Activated CD4-positive, alpha-beta memory T cell treated with anti-CD3 and anti-CD28 coated beads for 36 hours (primary cell): Measurements from ENCODE around the gene CDR2. TPM values are rescaled to one million over a fixed set of nuclear protein-coding genes. Genes with fewer than 3 reads are reported as not detected.
"Not testable (repeated sequence)": the region's sequence is repeated elsewhere in the genome, so short reads cannot be mapped to it uniquely, and the experiment has no call there.

Source experiments
- CTCF ChIA-PET: fragments of 350-600 bp; sonication (Branson Sonifier 250); formaldehyde crosslinking; loops from one replicate; lab custom pipeline; 2021; ENCODE audit warnings: antibody characterized with exemption, inconsistent platforms; lab: Charles Lee
- POLR2A ChIA-PET: fragments of 350-600 bp; sonication (Branson Sonifier 250); formaldehyde crosslinking; loops from one replicate; lab custom pipeline; 2021; ENCODE audit warnings: antibody characterized with exemption; lab: Charles Lee
- DNase-seq: peaks from one replicate; pipeline ENCODE4 v3.0.0-alpha.2; 2020
- H3K27ac Mint-ChIP-seq: one replicate; pipeline ENCODE4 v1.8.0; 2021; ENCODE audit warnings: mixed read lengths
- H3K27me3 Mint-ChIP-seq: one replicate; pipeline ENCODE4 v1.8.0; 2021; ENCODE audit warnings: mixed read lengths
- H3K36me3 Mint-ChIP-seq: one replicate; pipeline ENCODE4 v1.8.0; 2021; ENCODE audit warnings: mixed read lengths
- H3K4me1 Mint-ChIP-seq: one replicate; pipeline ENCODE4 v1.8.0; 2021; ENCODE audit warnings: low read depth, mixed read lengths
- H3K4me3 Mint-ChIP-seq: one replicate; pipeline ENCODE4 v1.8.0; 2021; ENCODE audit warnings: mild to moderate bottlenecking, mixed read lengths
- H3K9me3 Mint-ChIP-seq: one replicate; pipeline ENCODE4 v1.8.0; 2021; ENCODE audit warnings: mixed read lengths
- intact Hi-C: fragments of 100-400 bp; cut with micrococcal nuclease; formaldehyde crosslinking; loops from one replicate; pipeline ENCODE4 v1.15.1; 2023
- total RNA-seq, 2 experiments: library from RNA; stranded (reverse); gene quantifications; one replicate each; pipeline ENCODE4 v1.2.3, GENCODE V29; 2021

Gene CDR2
- total RNA-seq, 2 experiments from 2014 or later: 44.0 to 44.4 TPM

GRCh38 chr16:22313876-22314470, 60.4 kb downstream of the CDR2 start:
- Mint-ChIP-seq H3K4me1 (no peaks in the 10 kb centered on the region), H3K27me3 (no peaks in the 10 kb centered on the region), H3K9me3 (no peaks in the 10 kb centered on the region), H3K4me3 (no peak overlapping the region), H3K36me3 (peaks cover 46% of the 10 kb centered on the region), H3K27ac (no peak overlapping the region)
- CTCF ChIA-PET: interaction anchor here (3.3 kb wide), 1 partner anchor 14 kb away, joined by 14 read pairs; no protein-coding TSS in a partner anchor
- intact Hi-C loops: no loop called here
- POLR2A ChIA-PET: interaction anchor here (0.6 kb wide), 1 partner anchor 15 kb away, joined by 3 read pairs; no protein-coding TSS in a partner anchor
- DNase-seq: no peak

- Mint-ChIP-seq H3K36me3 (peaks cover 42% of the 10 kb centered on the region), H3K27ac (no peak overlapping the region), H3K4me3 (no peak overlapping the region), H3K9me3 (no peaks in the 10 kb centered on the region), H3K27me3 (no peaks in the 10 kb centered on the region), H3K4me1 (no peaks in the 10 kb centered on the region)
- DNase-seq: no peak
- intact Hi-C loops: no loop called here
- ChIA-PET POLR2A (no interaction called here), CTCF (interaction anchor here (0.9 to 3.3 kb wide), 2 partner anchors 8 to 14 kb away, joined by 3 to 14 read pairs; no protein-coding TSS in a partner anchor)
Observed at GRCh38 chr16:22312897-22313781, 61.3 kb downstream of the CDR2 start.

GRCh38 chr16:22311520-22311919, 62.9 kb downstream of the CDR2 start:
- Mint-ChIP-seq H3K36me3 (peaks cover 40% of the 10 kb centered on the region), H3K27ac (no peak overlapping the region)

GRCh38 chr16:22308824-22309520, 65.4 kb downstream of the CDR2 start:
- CTCF ChIA-PET: interaction anchor here (1.0 kb wide), 1 partner anchor 12 kb away, joined by 3 read pairs; no protein-coding TSS in a partner anchor
- H3K9me3 Mint-ChIP-seq: no peaks in the 10 kb centered on the region
- DNase-seq: no peak
- intact Hi-C loops: no loop called here
- POLR2A ChIA-PET: interaction anchor here (0.6 kb wide), 1 partner anchor 320 kb away, joined by 3 read pairs; no protein-coding TSS in a partner anchor
- peaks cover 32% of the 10 kb centered on the region for H3K36me3 Mint-ChIP-seq
- no peak overlapping the region for H3K27ac Mint-ChIP-seq
- no peaks in the 10 kb centered on the region for H3K4me1 Mint-ChIP-seq
- H3K4me3 Mint-ChIP-seq: no peak overlapping the region
- H3K27me3 Mint-ChIP-seq: no peaks in the 10 kb centered on the region

More at GRCh38 chr16:22311520-22311919, 62.9 kb downstream of the CDR2 start:
- ChIA-PET POLR2A (no interaction called here), CTCF (interaction anchor here (3.3 kb wide), 1 partner anchor 12 kb away, joined by 14 read pairs; no protein-coding TSS in a partner anchor)
- Mint-ChIP-seq H3K4me1 (no peaks in the 10 kb centered on the region), H3K9me3 (no peaks in the 10 kb centered on the region), H3K4me3 (no peak overlapping the region), H3K27me3 (no peaks in the 10 kb centered on the region)
- intact Hi-C loops: no loop called here
- DNase-seq: no peak

GRCh38 chr16:22307838-22308237, 66.6 kb downstream of the CDR2 start:
- Mint-ChIP-seq H3K9me3 (no peaks in the 10 kb centered on the region), H3K4me3 (no peak overlapping the region), H3K36me3 (peaks cover 33% of the 10 kb centered on the region), H3K4me1 (no peaks in the 10 kb centered on the region), H3K27ac (peak overlapping the region; percentile 9), H3K27me3 (no peaks in the 10 kb centered on the region)
- no peak for DNase-seq
- ChIA-PET POLR2A (no interaction called here), CTCF (interaction anchor here (1.1 kb wide), 1 partner anchor 11 kb away, joined by 5 read pairs; no protein-coding TSS in a partner anchor)
- intact Hi-C loops: no loop called here

GRCh38 chr16:22306788-22307187, 67.6 kb downstream of the CDR2 start:
- no peak for DNase-seq
- Mint-ChIP-seq H3K4me3 (no peak overlapping the region), H3K27ac (no peak overlapping the region), H3K4me1 (peaks cover 8% of the 10 kb centered on the region), H3K9me3 (no peaks in the 10 kb centered on the region), H3K27me3 (no peaks in the 10 kb centered on the region), H3K36me3 (peaks cover 33% of the 10 kb centered on the region)
- ChIA-PET CTCF (interaction anchor here (2.3 kb wide), 1 partner anchor 15 kb away, joined by 8 read pairs; no protein-coding TSS in a partner anchor), POLR2A (no interaction called here)
- intact Hi-C loops: no loop called here

- Mint-ChIP-seq H3K4me3 (no peak overlapping the region), H3K27ac (no peak overlapping the region), H3K4me1 (peaks cover 26% of the 10 kb centered on the region), H3K27me3 (no peaks in the 10 kb centered on the region), H3K36me3 (peaks cover 36% of the 10 kb centered on the region), H3K9me3 (no peaks in the 10 kb centered on the region)
- CTCF ChIA-PET: interaction anchor here (0.5 to 1.1 kb wide), 2 partner anchors 14 to 45 kb away, joined by 3 read pairs; no protein-coding TSS in a partner anchor
- intact Hi-C loops: no loop called here
- no peak for DNase-seq
- POLR2A ChIA-PET: no interaction called here
Observed at GRCh38 chr16:22304411-22304810, 70.0 kb downstream of the CDR2 start.

- DNase-seq: no peak
- Mint-ChIP-seq H3K4me3 (no peak overlapping the region), H3K27ac (no peak overlapping the region), H3K36me3 (peaks cover 44% of the 10 kb centered on the region), H3K27me3 (peaks cover 1% of the 10 kb centered on the region), H3K4me1 (peaks cover 38% of the 10 kb centered on the region), H3K9me3 (no peaks in the 10 kb centered on the region)
- intact Hi-C loops: no loop called here
- POLR2A ChIA-PET: no interaction called here
- CTCF ChIA-PET: no interaction called here
Observed at GRCh38 chr16:22302776-22303363, 71.5 kb downstream of the CDR2 start.

- peaks cover 46% of the 10 kb centered on the region for H3K36me3 Mint-ChIP-seq
- H3K4me3 Mint-ChIP-seq, H3K27me3 Mint-ChIP-seq, H3K9me3 Mint-ChIP-seq, DNase-seq, H3K27ac Mint-ChIP-seq, intact Hi-C loops: not testable (repeated sequence)
- POLR2A ChIA-PET: interaction anchor here (5.9 kb wide), 1 partner anchor 94 kb away, joined by 28 read pairs; the partner anchor contains the start of gene EEF2K
- peaks cover 39% of the 10 kb centered on the region for H3K4me1 Mint-ChIP-seq
- CTCF ChIA-PET: interaction anchor here (1.4 to 3.8 kb wide), 3 partner anchors 52 to 106 kb away, joined by 3 to 41 read pairs (median 29); partner anchors contain the start of gene EEF2K
Observed at GRCh38 chr16:22301423-22301822, 73.0 kb downstream of the CDR2 start.

- no peaks in the 10 kb centered on the region for H3K9me3 Mint-ChIP-seq
- H3K4me1 Mint-ChIP-seq: peaks cover 44% of the 10 kb centered on the region
- POLR2A ChIA-PET: interaction anchor here (0.6 to 5.9 kb wide), 4 partner anchors 93 to 301 kb away, joined by 3 to 28 read pairs (median 4); partner anchors contain the start of gene EEF2K
- intact Hi-C loops: no loop called here
- H3K4me3 Mint-ChIP-seq: no peak overlapping the region
- CTCF ChIA-PET: interaction anchor here (0.6 to 3.8 kb wide), 21 partner anchors 11 to 1398 kb away, joined by 3 to 41 read pairs (median 4); partner anchors contain the start of genes CDR2 and EEF2K
- H3K27me3 Mint-ChIP-seq: peaks cover 1% of the 10 kb centered on the region
- peak; percentile 66 for DNase-seq
- peaks cover 43% of the 10 kb centered on the region for H3K36me3 Mint-ChIP-seq
- H3K27ac Mint-ChIP-seq: peak overlapping the region; percentile 58
Observed at GRCh38 chr16:22300427-22301071, 73.9 kb downstream of the CDR2 start.
